Activated T-helper 1 cell treated with anti-CD3 and anti-CD28 coated beads, Interleukin-2, amount 50 U/mL, for 16 hours (primary cell): ENCODE data around the gene GFY.

Source experiments
- DNase-seq, 2 donors: peaks; one replicate each; pipeline ENCODE4 v3.0.0-alpha.2; 2020; ENCODE audit warnings: low read depth in 1 of 2, low spot score in 1 of 2

Gene GFY

GRCh38 chr19:49408816-49409440 is 16.3 kb upstream of the GFY start:
- no peak for DNase-seq

DNA sequence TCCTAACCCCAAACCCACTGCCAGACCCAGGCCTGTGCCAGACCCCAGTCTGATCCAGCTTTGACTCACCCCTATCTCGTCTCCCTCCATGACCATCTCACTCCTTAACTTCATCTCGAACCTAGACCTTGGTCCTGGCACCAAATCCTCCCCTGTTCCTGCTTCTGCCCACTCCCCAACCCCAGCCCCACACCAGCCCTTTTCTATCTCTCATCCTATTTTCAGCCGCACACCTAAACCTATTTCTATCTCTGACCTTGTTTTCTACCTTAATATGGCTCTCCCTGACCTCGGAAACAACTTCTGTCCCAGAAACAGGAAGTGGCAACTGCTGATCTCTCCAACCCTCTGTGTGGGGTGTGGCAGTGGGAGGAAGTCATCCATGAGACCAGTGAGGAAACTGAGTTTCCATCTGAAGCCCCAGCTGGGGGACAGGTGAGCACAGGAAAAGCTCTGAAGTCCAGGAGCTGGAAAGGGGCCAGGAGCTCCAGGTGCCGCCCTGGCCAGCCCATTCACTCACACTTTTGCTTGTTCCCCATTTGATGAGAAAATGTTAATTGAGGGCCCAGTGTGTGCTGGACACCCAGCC is 15.7 kb upstream of the GFY start:
- DNase-seq: no peak

GRCh38 chr19:49411681-49412326 is 13.4 kb upstream of the GFY start:
- no peak for DNase-seq

DNA sequence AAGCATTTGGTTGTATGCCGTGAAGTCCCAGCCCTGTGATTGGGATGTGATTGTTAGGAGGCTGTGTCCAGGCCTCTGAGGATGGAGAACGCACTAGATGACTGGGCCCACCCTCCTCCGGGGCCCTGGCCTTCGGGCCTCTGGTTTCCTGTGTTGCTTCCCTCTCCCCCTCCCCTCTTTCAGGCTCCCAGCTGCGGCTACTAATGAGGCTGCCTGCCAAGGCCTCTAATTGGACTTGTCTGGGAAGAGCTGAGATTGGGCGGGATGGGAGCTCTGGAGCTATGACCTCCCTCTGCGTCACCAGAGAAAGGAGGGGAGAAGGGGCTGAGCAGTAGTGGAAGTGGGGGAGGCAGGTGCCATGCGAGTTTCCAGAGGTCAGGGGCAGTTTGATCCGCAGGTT is 11.8 kb upstream of the GFY start:
- DNase-seq: no peak

DNA sequence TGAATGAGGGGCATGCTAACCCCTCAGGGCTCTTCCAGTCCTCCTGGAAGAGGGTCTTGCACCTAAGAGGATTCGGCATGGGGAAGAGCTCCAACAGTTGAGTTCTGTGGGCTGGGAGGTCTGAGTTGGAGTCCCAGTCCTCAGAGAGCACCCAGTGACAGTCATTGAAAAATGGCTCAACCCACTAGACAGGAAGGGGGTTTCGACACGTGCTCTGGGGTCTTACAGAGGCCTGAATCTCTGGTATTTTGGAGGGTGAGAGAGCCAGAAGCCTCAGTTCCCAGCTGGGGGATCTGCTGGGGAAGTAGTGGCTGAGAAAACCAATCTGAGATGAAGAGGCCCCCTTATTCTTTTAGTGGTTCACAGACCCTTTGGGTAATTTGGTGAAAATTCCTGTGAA is 10.9 kb upstream of the GFY start:
- no peak for DNase-seq

DNA sequence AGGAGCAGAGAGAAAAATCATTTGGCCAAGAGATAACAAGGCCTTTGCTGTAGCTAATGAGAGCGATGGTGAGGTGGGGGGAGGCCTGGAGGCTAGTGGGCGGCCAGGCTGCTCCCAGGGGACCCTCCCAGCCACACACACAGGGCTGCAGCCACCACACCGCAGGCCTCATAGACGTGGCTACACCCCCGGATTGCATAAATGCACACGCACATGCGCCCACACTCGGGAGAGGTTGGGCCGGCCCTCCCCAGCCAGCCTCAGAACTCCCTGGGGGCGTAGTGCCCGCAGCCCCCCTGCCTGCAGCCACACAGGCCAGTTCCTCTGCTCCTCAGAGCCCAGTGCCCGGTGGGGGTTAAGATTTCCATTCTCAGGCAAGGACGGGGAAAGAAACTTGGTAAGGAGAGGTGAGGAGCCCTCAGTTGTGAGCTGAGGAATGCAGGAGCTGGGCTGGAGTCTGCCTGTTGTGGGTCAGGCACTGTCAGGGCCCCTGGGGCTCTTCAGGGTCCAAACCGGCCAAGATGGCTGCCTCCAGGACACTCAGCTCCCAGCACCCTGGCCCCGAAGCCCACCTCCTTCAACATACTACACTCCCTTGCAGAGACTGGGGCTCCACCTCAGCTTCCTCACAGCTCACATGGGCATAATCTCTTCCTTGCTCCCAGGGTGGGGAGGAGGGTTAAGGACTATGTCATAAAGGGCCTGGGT is 9.9 kb upstream of the GFY start:
- no peak for DNase-seq

GRCh38 chr19:49415810-49416200 is 9.4 kb upstream of the GFY start:
- DNase-seq: no peak

DNA sequence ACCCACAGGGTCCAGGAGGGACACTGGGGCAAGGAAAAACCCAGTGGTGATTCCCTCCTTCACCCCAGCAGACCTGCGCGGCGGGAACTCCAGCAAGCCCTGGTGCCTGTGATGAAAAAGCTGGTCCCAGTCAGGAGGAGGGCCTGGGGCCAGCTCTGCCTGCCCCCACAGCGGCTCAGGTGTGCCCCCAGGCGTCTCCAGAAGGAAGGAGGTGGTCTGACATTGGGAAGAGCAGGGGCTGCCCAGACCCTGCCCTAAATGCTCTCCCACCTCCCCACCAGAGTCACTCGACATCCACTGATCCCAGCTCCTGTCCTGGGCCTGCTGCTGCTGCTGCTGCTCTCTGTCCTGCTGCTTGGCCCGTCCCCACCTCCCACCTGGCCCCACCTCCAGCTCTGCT is 8.1 kb upstream of the GFY start:
- DNase-seq: no peak

DNA sequence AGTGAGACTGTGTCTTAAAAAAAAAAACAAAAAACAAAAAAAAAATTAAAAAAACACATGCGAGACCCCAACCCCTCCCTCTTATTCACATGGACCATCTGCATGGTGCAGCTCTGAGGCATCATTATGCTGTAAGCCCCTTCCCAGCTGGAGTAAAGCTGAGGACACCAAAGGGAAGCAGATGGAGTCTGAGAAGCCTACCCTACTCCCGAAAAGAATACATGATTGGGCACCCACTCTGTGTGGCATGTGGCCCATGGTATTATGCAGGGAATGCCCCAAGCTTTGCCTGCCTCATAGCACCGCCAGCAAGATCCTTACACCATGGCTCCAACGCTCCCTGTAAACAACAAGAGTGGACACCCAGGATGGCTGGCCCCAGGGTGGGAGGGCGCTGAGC is 6.7 kb upstream of the GFY start:
- no peak for DNase-seq

DNA sequence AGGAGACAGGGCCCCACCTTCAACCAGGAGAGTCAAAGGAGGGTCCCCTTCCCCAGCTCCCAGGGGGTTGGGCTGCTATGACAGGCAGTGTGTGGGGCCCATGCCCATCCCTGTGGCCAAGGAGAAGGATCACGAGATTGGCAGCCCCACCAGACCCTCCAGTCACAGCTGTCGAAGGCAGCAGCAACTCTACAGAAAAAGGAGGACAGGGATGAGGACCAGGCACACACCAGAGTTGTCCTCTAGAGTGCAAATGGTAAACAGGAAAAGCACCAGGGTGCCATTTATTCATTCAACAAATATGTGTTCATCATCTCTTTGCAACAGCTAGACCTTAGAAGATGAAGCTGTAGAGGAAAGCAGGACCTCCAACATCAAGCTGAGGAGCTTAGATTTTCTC is 6.0 kb upstream of the GFY start:
- no peak for DNase-seq

DNA sequence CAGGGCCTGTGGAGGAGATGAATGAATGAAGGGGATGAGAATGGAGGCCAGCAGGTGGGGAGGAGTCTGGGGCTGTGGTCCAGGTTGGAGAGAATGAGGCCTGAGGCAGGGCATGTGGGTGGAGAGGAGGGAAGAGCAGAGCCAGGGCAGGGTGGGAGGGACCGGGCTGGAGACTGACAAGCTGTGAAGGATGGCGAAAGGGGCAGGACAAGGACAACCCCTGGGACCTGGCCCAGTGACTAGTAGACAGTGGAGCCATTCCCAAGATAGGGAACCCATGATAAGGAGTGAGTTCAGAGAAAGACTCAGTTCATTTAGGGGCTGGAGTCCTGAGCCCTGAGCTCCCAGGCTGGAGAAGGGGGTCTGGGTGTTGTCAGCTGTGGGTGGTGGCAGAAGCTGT is 5.0 kb upstream of the GFY start:
- no peak for DNase-seq

GRCh38 chr19:49421039-49421877 is 3.9 kb upstream of the GFY start:
- no peak for DNase-seq

DNA sequence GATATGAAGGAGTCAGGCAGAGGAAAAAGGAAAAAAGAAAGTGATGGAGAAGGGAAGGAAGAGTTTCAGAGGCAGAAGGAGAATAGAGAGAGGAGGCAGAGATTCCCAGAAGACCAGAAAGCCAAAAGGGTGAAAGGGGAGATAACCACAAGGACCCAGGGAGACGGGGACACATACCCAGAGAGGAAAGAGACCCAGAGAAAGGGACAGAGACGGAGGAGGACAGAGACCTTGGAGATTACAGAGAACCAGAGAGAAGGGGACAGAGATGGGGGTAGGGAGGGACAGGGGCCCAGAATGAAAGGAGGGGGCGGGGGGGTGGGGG is 3.3 kb upstream of the GFY start:
- DNase-seq: no peak

GRCh38 chr19:49422407-49423070 is 2.6 kb upstream of the GFY start:
- no peak for DNase-seq

DNA sequence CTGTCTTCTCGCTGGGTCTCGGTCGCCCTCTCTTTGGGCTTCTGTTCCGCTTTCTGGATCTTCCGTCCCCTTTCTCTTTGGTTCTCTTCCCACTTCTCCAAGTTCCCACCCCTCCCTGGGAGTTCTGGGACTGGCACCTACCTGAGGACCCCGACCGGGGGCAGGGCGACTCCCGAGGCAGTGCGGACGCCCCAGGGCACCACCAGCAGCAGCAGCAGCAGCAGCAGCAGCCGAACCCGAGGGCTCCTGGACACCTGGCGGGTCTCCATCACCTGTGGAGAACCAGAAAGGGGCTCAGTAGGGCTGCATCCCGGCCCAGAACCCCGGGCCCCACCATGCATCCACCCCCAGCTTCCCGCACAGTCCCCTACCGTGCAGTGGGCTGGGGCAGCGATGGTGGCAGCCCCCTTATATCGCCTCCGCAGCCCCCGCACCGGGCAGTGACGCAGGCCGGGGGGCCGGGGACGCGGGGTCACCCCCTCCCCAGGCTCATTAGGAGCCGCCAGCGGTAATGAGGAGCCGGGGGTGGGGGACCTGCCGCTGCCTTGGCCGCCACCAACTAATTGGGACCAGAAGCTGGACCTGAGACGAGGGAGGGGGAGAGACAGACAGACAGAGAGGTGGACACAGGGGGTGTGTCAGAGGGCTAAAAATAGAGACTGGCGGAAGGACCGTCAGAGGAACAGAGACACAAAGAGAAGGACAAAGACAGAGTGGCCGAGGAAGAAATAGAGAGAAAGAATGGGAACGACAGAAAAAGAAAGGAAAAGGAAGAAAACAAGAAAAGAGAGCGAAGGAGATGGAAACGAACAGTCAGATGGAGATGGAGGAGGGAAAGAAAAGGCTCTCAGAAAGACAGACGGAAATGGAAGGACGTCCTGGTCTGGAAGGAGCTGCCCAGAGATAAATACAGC is 1.9 kb upstream of the GFY start, which contains the start of gene PTH2:
Gene PTH2 (minus strand): TSS at position 371 of the 914 bp plus-strand sequence. CDS start 102 bp downstream, at position 269.
- DNase-seq: no peak

- DNase-seq: no peak
Measured at GRCh38 chr19:49423985-49424303, 1.2 kb upstream of the GFY start.

GRCh38 chr19:49425922-49426592 is 869 bp downstream of the GFY start:
- DNase-seq: no peak

DNA sequence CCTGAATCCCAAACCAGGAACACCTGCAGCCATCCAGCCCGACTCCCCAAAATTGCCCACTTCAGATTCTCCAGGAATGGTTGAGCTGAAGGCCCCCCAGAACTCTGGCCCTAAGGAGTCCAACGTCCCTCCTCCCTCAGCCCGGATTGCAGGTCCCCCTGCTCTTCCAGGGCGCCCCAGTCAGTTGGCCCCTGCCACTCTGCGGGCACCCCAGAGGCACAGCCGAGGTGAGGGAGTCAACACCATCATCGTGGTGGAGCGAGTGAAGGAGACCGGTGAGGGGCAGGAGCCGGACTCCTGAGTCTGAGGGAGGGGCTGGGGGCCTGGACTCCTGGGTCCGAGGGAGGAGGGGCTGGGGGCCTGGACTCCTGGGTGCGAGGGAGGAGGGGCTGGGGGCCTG is 2.2 kb downstream of the GFY start:
- DNase-seq: no peak

DNA sequence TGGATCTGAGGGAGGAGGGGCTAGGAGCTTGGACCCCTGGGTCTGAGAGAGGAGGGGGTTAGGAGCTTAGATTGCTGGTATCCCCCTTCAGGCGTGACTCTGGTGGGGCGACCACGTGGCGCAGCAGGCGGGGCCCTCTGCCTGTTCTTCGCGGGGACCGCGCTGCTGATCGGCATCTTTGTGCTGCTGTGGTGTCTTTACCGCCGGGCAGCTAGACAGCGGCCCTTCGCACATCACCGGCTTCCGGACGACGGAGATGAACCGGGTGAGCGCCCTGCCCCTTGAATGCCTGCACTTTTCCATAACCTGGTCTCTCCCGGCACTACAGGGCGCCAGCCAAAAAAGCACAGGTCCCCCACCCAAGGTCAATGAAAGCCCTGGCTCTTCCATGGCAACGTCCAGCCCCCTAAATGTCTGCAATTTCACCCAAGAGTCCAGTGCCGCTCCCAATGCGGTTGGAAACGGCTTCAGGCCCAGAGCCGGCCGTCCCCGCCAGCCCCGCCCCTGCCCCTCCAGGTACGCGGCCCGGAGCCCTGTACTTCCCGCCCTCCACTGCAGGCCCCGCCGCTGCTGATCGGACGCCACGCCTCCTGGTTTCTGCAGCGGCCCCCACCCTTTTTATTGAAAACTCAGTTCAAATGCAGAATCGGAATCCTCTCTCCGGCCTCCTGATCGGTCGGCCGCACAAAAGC is 2.8 kb downstream of the GFY start:
- DNase-seq: no peak
